NCI-H345 (cell line): ENCODE data around the gene AS3MT.
A peak's percentile ranks its signal among the peaks of the same experiment; 100 is the strongest.
"Not testable (repeated sequence)": the region's sequence is repeated elsewhere in the genome, so short reads cannot be mapped to it uniquely, and the experiment has no call there.

Experiments
- DNase-seq: peaks from one replicate; lab custom pipeline; 2025; lab: John Stamatoyannopoulos, UW

The AS3MT gene

DNA sequence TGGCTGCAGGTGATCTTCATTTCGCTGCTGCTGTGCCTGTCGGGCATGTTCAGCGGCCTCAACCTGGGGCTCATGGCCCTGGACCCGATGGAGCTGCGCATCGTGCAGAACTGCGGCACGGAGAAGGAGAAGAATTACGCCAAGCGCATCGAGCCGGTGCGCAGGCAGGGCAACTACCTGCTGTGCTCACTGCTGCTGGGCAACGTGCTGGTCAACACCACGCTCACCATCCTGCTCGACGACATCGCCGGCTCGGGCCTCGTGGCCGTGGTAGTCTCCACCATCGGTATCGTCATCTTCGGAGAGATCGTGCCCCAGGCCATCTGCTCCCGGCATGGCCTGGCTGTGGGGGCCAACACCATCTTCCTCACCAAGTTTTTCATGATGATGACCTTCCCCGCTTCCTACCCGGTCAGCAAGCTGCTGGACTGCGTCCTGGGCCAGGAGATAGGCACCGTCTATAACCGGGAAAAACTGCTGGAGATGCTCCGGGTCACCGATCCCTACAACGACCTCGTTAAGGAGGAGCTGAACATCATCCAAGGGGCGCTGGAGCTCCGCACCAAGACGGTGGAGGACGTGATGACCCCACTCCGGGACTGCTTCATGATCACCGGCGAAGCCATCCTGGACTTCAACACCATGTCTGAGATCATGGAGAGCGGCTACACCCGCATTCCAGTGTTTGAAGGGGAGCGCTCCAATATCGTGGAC is 50.1 kb downstream of the AS3MT start:
- DNase-seq, result no peak

DNA sequence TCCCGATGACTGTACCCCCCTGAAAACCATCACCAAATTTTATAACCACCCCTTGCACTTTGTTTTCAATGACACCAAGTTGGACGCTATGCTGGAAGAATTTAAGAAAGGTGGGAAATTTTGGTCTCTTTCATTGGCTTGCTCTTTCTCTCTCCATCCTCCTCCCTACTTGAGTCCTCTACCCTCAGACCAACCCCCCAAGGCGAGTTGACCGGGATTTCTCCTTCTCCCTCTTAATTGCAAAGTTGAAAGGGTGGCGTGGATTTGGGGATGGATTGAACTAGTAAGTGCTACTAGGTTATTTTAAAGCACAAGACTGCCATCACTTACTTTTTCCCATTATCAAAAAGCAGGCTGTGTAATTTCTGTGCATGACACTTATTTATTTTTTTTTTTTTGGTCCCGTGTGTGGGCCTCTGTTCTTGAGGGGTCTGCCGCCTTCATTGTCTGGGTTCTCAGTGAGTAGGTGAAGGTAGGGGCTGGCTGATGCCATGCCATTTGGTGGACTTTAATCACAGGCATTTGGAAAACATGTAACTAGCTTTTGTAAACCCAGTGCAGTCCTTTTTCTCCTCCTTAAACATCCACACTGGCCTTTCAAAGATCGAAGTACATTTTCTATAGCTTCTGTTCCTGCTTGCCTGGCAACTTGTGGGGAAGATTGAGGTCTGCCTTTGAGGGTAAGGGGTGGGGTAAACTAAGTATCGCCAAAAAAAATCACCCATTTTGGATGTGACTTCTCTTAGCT is 50.9 kb downstream of the AS3MT start:
- DNase-seq, result no peak

DNA sequence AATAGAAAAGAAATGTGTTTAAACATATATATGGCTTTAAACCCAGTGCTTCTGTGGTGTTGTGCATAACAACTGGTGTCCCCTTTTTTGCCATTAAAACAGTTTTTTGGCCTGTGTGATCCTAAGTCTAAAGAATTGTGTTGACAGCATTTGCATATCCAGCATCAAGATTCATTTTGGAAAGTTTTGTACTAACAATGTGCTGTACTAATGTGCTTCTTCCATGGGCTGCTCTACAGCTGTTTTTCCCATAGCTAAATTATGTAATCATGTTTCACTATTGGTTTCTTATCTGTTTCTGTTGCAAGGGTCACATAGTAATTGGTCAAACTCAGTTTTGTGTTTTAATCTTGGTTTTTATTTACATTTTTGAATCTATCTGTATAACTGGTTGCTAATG is 54.3 kb downstream of the AS3MT start:
- DNase-seq, result no peak

DNA sequence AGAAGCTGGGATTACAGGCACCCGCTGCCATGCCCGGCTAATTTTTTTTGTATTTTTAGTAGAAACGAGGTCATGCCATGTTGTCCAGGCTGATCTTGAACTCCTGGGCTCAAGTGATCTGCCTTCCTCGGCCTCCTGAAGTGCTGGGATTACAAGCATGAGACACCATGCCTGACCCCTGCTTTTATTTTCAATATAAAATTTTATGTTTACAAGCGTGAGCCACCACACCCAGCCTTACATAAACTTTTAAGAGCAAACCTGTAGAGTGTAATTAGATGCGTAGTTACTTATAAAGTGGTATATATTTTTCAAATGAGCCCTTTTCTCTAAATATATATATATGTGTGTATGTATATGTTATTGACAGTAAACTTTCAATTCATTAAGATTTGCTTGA is 57.6 kb downstream of the AS3MT start:
- no peak for DNase-seq

DNA sequence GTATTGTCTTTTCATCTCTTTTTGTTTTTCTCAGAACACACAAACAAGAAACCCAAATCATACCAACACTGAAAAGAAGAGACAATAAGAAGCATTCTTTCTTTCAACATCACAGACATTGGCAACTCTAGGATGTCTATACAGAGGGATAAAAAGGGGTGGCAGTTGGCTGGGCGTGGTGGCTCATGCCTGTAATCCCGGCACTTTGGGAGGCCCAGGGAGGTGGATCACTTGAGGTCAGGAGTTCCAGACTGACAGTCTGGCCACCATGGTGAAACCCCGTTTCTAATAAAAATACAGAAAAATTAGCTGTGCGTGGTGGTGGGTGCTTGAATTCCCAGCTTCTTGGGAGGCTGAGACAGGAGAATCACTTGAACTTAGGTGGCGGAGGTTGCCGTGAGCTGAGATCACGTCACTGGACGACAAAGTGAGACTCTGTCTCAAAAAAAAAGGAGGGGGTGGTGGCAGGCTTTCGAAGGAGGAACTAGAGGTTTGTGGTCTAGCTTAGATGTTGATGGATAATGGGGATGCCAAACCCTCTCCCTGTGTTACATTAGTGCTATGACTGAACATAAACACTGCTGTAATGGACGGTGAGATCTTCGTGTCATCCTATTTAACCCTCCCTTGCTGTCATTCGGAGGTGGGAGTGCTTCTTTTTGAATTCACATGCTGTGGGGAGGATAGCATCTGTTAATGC is 58.2 kb downstream of the AS3MT start:
- no peak for DNase-seq

DNA sequence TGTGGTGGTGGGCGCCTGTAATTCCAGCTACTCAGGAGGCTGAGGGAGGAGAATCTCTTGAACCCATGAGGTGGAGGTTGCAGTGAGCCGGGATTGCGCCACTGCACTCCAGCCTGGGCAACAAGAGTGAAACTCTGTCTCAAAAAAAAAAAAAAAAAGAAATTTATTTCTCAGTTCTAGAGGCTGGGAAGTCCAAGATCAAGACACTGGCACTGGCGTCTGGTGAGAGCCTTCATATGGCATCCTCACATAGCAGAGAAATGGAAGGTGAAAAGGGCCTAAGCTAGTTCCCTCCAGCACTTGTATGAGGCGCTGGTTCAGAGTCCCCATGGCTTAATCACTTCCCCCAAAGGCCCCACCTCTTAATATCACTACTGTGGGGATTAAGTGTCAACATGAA is 59.2 kb downstream of the AS3MT start:
- DNase-seq, result not testable (repeated sequence)

DNA sequence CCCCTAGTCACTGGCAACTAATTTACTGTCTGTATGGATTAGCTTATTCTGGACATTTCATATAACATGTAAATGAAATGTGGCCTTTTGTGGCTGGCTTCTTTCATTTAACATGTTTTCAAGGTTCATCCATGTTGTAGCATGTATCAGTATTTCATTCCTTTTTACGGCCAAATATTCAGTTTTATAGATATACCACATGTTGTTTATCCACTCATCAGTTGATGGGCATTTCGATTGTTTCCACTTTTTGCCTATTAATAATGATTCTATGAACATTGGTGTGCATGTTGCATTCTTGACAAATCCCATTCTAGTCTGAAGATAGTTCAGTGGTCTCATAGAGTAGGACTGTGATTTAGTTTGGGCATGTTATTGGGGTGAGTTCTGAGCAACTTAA is 61.5 kb downstream of the AS3MT start:
- DNase-seq, result no peak

DNA sequence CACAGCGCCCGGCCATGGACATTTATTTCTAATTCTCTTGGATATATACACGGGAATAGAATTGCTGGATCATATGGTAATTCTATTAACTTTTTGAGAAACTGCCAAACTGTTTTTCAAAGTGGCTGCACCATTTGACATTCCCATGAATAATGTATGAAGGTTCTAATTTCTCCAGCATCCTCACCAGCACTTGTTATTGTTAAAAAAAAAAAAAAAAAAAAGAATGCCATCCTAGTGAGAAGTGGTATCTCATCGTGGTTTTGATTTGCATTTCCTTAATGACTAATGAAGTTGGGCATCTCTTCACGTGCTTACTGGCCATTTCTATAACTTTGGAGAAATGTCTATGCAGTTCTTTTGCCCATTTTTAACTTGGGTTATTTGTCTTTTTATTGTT is 62.4 kb downstream of the AS3MT start:
- no peak for DNase-seq

DNA sequence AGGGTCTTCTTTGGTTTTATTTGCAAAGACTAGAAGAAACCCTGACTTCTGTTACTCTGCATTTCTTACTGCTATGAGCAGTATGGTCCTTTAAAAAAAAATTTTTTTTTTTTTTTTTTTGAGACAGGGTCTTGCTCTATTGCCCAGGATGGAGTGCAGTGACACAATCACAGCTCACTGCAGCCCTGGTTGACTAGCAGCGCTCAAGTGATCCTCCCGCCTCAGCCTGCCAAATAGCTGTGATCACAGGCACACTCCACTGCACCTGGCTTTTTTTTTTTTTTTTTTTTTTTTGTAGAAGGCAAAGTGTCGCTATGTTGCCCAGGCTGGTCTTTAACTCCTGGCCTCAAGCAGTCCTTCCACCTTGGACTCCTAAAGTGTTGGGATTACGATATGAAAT is 66.2 kb downstream of the AS3MT start:
- DNase-seq, result peak; percentile 1

DNA sequence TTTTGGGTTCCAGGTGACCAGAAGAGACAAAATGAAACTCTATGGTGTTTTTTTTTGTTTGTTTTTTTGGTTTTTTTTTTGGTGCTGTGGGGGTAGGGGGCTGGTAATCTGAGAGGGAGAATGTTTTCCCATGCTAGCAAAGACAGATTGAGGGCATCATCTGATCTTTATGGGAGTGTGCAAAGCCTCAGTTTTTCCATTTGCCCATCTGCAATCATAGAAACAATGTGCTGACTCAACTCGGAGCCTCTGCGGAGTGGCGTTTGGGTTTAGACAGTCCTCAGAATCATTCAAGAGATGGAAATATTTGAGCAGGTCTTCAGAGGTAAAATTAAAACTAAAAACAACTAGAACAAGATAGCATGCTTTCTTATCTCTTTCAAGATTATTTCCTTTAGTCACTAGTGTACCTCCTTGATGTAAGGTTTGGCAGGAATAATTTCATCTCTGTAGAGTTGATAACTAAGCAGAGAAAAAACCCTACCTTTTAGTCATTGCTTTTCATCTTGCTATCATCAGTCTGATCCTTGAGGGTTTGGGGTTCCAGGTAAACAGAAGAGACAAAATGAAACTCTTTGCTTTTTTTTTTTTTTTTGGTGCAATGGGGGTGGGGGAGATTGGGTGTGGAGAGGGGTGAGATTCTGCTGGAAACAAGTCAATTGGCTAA is 66.8 kb downstream of the AS3MT start:
- no peak for DNase-seq

DNA sequence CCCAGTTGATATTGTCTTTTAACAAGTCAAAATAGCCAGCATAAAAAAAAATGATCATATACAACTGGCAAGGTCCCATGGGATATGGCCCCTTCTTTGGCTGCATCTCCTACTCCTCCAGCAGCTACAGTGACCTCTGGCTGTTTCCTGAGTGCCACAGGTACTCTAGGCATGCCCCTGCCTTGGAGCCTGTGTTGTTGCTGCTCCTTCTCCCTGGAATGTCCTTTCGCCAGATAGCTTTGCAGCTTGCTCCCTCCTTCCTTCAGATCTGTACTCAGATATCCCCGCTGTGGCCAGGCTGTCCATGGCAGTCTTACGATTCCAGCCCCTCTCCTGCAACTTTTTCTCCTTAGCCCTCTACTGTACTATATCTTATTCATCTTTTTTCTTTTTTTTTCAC is 72.1 kb downstream of the AS3MT start:
- DNase-seq, result no peak

DNA sequence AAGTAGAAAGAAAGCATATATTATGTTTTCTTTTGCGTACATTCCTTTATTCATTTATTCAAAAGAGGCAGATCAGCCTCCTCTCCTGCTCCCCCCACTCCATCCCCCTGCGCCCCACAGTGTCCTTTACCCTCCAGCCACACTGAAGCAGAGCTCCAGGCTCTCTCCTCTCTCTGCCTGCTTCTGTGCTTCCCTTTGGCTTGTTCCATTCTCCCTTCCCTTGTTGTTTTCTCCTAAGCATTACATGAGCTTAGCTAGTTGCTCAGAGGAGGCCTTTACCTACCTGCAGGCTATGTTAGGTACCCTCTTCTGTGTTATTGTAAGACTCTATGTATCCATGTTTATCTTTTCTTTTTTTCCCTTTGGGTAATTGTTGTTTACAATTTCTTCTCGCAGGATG is 76.2 kb downstream of the AS3MT start:
- no peak for DNase-seq

DNA sequence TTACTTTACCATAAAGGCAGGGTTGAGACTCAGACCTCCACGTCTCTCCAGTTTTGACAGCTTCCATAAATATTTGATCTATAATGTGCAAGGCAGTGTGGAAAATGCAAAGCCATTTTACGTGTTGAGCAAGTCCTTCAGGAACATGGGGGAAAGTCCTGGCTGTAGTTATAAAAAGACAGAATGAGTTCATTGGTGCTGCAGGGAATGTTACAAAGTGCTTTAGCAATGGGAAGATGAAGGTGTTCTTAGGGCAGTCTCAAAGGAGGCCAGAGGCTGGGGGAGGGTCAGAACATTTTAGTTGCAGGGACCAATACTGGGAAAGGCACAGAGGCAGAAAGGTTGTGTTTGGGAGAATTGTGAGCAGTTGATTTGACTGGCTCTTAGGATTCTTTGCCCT is 76.7 kb downstream of the AS3MT start:
- DNase-seq, result no peak

DNA sequence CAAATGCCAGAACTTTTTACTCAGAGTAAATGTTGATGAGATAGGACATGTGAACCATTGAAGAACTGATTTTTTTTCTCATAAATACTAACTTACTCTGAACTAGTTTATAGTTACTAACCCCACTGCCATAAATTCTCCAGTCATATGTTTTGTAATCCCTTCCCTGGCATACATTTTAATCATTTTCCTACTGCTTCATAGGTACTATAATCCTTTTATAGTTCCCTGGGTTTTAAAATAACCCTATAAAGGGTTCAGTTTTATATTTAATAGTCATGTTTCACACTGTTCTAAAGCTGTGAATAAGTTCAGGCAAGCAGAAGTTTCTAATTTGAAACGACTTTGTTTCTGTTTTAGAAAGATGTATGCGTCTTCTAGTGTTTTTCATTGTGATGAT is 77.7 kb downstream of the AS3MT start:
- no peak for DNase-seq

DNA sequence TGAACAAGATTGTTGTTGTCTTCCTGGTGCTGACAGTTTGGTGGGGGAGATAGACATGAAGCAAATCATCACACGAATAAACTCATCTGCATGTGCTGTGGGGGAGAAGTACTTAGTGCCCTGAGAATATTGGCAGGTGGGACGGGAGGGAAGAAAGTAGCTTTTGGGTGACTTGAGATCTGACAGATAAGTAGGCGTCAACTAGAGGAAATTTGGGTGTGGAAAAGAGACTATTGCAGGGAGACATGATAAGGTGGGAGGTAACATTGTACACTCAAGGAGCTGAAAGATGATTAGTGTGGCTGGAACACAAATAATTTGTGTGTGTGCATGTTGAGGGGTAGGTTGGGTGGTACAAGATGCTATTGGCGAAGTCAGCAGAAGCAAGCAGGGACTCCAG is 78.9 kb downstream of the AS3MT start:
- no peak for DNase-seq

DNA sequence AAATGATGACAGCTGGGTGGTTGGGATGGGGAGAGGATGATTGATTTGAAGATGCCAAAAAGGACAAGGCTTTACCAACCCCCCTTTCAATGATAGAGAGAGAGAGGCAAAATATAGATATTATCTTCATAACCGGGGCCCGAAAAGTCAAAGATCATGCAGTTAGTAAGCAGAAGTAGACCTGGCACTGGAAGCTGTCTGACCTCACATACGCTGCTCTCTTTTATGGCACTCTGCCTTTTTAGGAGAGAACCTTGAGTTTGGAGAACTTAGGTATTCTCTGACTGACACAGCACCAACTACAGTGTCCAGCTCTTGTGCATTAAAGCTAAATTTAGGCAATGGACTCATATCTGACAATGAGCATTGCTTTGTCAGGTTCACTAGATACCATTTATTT is 79.5 kb downstream of the AS3MT start:
- no peak for DNase-seq

DNA sequence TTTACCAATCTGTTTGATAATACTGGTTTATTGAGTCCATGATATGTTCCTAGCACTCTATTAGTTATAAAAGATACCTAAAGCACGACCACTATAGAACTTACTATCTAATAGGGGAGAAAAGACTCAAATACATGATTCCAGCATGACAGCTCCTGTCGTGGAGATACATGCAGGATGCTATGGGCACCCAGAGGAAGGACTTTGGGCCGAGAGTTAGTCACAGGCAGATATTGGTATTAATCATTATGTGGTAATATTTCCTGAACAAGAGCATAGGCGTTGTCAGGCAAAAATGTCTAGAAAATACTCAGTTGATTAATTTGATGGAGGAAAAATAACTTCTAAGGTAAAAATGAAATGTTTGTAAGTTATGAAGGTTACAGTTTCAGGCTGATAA is 80.6 kb downstream of the AS3MT start:
- no peak for DNase-seq

DNA sequence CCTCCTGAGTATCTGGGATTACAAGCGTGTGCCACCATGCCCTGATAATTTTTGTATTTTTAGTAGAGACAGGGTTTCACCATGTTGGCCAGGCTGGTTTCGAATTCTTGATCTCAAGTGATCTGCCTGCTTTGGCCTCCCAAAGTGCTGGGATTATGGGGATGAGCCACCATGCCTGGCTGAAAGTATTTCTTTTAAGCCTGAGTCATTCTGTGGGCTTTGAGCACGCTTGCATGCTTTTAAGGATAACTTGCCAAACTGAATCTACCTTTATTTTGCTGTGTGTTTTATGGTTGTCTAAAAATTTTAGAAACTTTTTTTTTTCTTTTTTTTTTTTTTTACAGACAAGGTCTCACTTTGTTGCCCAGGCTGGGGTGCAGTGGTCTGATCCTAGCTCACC is 82.0 kb downstream of the AS3MT start:
- no peak for DNase-seq
